Mucosa of rectum (tissue), 2 donors: Measurements from ENCODE around the gene TMEM44.
"Not testable (repeated sequence)": the region's sequence is repeated elsewhere in the genome, so short reads cannot be mapped to it uniquely, and the experiment has no call there.

Experiments
- H3K27ac ChIP-seq, 2 donors: one replicate each; pipeline ENCODE4 v1.7.0; 2013; ENCODE audit warnings: inconsistent platforms in 2 of 2, low read depth in 2 of 2, low read length in 2 of 2
- H3K27me3 ChIP-seq, 2 donors: one replicate each; pipeline ENCODE4 v1.7.0; 2013; ENCODE audit warnings: low read length in 2 of 2; ENCODE audit not compliant: control insufficient read depth in 2 of 2, insufficient read depth in 2 of 2
- H3K36me3 ChIP-seq, 2 donors: one replicate each; pipeline ENCODE4 v1.7.0; 2013; ENCODE audit warnings: low read length in 2 of 2; ENCODE audit not compliant: control insufficient read depth in 2 of 2, insufficient read depth in 2 of 2
- H3K4me1 ChIP-seq, 2 donors: one replicate each; pipeline ENCODE4 v1.7.0; 2013; ENCODE audit warnings: low read length in 2 of 2, mild to moderate bottlenecking in 1 of 2; ENCODE audit not compliant: control insufficient read depth in 2 of 2, insufficient read depth in 2 of 2
- H3K4me3 ChIP-seq, 2 donors: one replicate each; pipeline ENCODE4 v1.7.0; 2013; ENCODE audit warnings: low read length in 2 of 2
- H3K9ac ChIP-seq, 2 donors: one replicate each; pipeline ENCODE4 v1.7.0; 2013; ENCODE audit warnings: low read length in 2 of 2, low read depth in 1 of 2, mild to moderate bottlenecking in 1 of 2
- H3K9me3 ChIP-seq, 2 donors: one replicate each; pipeline ENCODE4 v1.7.0; 2013; ENCODE audit warnings: low read length in 2 of 2; ENCODE audit not compliant: control insufficient read depth in 2 of 2
- donor health status: healthy.
- donor health status: Normal muscosa, but diverticular disease.

The TMEM44 gene

DNA sequence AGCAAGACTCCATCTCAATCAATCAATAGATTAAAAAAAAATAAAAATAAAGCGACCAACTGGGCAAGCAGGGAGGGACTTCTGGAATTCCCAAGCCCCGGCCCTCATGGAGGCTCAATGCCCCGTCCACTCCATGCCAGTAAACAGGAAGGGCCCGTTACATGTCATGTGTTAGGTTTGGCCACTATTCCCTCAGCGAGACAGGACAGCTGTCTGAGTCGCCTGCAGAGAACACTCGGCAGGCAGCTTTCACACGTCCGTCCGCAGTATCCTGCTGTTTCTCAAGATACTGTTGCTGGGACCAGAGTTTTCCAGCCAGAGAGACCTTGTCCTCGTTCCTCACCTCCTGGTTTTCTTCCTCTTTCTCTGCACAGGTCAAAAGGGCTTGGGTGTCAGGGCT, 18.0 kb downstream of the TMEM44 start:
- no peaks in the 10 kb centered on the region for H3K4me1 ChIP-seq
- H3K9ac ChIP-seq: no peak overlapping the region
- H3K27me3 ChIP-seq: no peaks in the 10 kb centered on the region
- no peaks in the 10 kb centered on the region for H3K9me3 ChIP-seq
- H3K4me3 ChIP-seq: no peak overlapping the region
- no peak overlapping the region for H3K27ac ChIP-seq
- peaks cover 7% of the 10 kb centered on the region in 2 donors for H3K36me3 ChIP-seq

DNA sequence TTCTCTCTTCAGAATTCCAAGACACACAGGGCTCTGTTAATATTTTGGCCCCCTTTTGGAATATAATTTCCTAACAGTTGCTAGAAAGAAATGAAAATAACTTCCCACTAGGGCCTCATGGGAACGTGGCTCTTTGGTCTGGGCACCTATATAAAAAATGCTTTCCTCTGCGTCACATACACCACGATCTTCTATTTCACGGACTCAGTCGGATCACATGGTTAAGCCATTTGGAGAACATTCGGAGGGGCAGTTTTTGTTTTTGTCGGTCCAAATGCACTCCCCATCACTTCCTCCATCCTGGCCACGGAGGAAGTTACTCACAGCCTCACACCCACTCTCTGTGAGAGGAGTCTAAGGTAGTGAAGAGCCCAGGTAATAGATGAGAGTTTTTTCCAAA, 21.0 kb downstream of the TMEM44 start:
- H3K9me3 ChIP-seq: no peaks in the 10 kb centered on the region
- no peak overlapping the region for H3K27ac ChIP-seq
- no peak overlapping the region for H3K4me3 ChIP-seq
- no peaks in the 10 kb centered on the region for H3K27me3 ChIP-seq
- peaks cover 9 to 14% of the 10 kb centered on the region in 2 donors for H3K36me3 ChIP-seq
- H3K9ac ChIP-seq: no peak overlapping the region
- H3K4me1 ChIP-seq: no peaks in the 10 kb centered on the region

DNA sequence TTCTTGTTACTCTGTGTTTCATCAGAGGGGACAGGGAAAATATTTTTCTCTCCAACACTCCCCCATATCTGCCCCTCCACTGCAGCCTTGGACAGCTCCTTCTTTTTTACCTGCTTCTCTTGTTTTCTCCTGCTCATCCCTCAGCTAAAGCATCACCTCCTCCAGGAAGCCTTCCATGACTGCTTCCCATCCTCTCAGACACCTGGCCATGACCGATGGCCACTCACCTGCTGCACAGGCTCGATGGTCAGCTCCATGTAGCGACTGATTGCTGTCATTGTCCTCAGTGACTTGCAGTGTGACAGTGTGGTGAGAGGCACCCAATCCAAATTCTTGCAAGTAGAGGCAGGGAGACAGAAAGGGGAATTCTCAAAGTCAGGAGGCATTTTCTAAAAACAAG, 22.5 kb downstream of the TMEM44 start:
- Histone ChIP-seq H3K9ac (no peak overlapping the region), H3K4me3 (no peak overlapping the region), H3K27me3 (no peaks in the 10 kb centered on the region), H3K27ac (no peak overlapping the region), H3K9me3 (no peaks in the 10 kb centered on the region), H3K36me3 (peaks cover 7 to 14% of the 10 kb centered on the region in 2 donors), H3K4me1 (no peaks in the 10 kb centered on the region)

DNA sequence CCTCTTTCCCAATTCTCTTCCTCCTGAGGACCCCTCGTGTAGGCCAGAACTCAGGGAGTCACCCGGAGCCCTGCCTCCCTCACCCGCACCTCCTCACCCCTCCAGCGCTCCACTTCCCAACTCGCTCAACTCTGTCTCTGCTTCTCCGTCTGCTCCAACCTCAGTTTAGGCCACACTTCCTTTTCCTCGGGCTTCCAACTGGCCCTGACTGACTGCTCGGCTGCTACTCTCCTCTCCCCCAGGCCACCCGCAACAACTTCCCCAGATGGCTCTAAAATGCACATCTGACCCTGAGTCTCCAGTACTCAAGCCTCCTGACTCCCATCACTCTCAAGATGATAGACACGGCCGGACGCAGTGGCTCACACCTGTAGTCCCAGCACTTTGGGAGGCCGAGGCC, 23.6 kb downstream of the TMEM44 start:
- Histone ChIP-seq H3K27ac (no peak overlapping the region), H3K36me3 (peaks cover 5 to 13% of the 10 kb centered on the region in 2 donors), H3K4me1 (no peaks in the 10 kb centered on the region), H3K9ac (no peak overlapping the region), H3K4me3 (no peak overlapping the region), H3K27me3 (no peaks in the 10 kb centered on the region), H3K9me3 (no peaks in the 10 kb centered on the region)

DNA sequence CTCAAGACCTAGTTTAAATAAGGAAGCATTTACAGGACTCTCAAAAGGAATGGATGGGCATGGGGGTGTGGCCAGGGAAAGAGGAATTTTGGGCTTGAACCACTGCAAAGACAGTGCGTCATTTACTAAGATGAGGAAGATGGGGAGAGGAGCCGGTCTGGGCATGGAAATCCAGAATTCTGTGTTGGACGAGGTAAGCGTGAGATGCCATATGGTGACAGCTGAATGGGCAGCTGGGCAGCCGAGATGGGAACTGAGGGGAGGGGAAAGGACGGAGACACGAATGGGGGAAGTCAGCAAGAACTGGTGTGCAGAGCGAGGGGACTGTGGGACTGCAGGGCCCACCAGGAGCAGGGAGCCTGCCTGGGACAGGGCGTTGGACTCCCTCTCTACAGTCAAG, 24.2 kb downstream of the TMEM44 start:
- Histone ChIP-seq H3K27ac (no peak overlapping the region), H3K27me3 (no peaks in the 10 kb centered on the region), H3K4me3 (no peak overlapping the region), H3K36me3 (peaks cover 8 to 19% of the 10 kb centered on the region in 2 donors), H3K9me3 (no peaks in the 10 kb centered on the region), H3K9ac (no peak overlapping the region), H3K4me1 (no peaks in the 10 kb centered on the region)

DNA sequence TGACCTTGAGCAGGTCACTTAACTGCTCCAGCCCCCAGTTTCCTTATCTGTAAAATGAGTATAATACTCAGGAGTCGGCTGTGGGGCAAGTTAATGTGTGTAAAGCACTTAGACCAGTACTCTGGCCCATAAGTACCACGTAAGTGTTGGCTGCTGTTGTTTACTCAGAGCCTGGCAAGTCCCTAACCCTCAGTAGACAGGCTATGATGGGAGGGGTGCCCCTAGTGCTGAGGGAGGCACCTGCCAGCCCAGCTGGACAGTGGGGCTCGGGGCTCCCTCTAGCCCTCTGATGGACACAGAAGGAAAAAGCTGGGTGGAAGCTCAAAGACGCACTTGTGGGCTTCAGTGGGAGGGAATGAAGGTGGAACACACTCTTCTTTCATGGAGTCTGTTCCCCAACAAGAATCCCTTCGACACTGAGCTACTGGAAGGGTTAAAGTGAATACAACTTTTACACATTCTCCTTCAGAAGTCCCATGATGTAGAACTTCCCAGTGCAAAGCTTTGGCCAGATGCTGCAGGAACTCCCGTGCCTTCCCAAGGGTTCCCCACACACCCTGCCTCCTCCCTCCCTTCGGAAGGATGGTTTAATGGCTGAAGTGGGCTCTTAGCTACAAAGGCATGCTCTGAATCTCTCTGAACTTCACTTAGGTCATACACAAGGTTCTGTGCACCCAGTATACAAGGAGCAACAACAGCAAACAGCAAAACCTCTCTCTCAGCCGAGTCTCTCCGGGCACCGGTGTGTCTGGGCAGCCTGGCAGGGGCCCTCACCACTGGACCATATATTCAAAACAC, 25.4 kb downstream of the TMEM44 start:
- peaks cover 9 to 23% of the 10 kb centered on the region in 2 donors for H3K36me3 ChIP-seq
- H3K27me3 ChIP-seq: no peaks in the 10 kb centered on the region
- no peaks in the 10 kb centered on the region for H3K4me1 ChIP-seq
- no peak overlapping the region for H3K27ac ChIP-seq
- no peak overlapping the region for H3K9ac ChIP-seq
- no peaks in the 10 kb centered on the region for H3K9me3 ChIP-seq
- no peak overlapping the region for H3K4me3 ChIP-seq

DNA sequence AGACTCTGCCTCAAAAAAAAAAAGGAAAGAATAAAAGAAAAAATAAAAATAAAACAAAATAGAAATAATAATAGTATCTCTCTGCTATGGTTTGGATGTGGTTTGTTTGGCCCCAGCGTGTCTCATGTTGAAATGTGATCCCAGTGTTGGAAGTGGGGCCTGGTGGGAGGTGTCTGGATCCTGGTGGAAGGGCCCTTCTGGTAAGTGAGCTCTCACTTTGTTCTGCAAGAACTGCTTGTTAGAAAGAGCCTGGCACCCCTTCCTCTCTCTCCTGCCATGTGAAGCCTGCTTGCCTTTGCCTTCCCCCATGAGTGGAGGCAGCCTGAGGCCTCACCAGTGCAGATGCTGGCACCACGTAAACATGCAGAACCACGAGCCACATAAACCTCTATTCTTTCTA, 26.3 kb downstream of the TMEM44 start:
- Histone ChIP-seq H3K27me3 (no peaks in the 10 kb centered on the region), H3K36me3 (peaks cover 9 to 27% of the 10 kb centered on the region in 2 donors)

DNA sequence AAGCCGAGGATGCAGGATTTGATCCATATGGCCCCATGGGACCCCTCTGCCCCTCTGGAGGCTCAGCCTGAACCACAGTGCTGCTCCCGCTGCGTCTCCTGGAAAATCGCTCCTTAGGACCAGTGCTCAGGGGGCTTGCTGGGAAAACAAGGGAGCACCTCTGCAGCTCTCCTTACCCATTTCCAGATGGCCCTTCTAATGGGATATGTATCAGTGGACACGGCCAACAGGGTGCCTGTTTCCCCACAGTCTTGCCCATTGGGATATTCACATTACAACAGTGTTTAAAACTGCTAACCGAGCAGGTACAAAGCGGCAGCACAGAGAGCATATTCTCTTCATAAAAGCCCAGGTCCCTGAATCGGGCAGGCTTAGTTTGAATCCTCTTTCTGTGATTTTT, 27.1 kb downstream of the TMEM44 start:
- Histone ChIP-seq H3K27me3 (no peaks in the 10 kb centered on the region), H3K9ac (no peak overlapping the region), H3K9me3 (no peaks in the 10 kb centered on the region), H3K4me3 (no peak overlapping the region), H3K27ac (no peak overlapping the region), H3K36me3 (peaks cover 9 to 30% of the 10 kb centered on the region in 2 donors), H3K4me1 (no peaks in the 10 kb centered on the region)

More for the DNA sequence above, 26.3 kb downstream of the TMEM44 start:
- no peak overlapping the region for H3K4me3 ChIP-seq
- no peaks in the 10 kb centered on the region for H3K4me1 ChIP-seq
- H3K27ac ChIP-seq: no peak overlapping the region
- no peaks in the 10 kb centered on the region for H3K9me3 ChIP-seq
- H3K9ac ChIP-seq: no peak overlapping the region

DNA sequence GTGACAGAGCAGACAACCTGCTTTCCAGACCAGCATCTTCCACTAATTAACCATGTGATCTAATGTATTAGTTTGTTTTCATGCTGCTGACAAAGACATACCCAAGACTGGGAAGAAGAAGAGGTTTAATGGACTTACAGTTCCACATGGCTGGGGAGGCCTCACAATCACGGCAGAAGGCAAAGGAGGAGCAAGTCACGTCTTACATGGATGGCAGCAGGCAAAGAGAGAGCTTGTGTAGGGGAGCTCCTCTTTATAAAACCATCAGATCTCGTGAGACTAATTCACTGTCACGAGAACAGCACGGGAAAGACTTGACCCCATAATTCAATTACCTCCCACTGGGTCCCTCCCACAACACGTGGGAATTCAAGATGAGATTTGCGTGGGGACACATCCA, 27.9 kb downstream of the TMEM44 start:
- H3K4me3 ChIP-seq, H3K4me1 ChIP-seq, H3K27ac ChIP-seq, H3K27me3 ChIP-seq, H3K9ac ChIP-seq, H3K9me3 ChIP-seq: not testable (repeated sequence)
- peaks cover 11 to 27% of the 10 kb centered on the region in 2 donors for H3K36me3 ChIP-seq

DNA sequence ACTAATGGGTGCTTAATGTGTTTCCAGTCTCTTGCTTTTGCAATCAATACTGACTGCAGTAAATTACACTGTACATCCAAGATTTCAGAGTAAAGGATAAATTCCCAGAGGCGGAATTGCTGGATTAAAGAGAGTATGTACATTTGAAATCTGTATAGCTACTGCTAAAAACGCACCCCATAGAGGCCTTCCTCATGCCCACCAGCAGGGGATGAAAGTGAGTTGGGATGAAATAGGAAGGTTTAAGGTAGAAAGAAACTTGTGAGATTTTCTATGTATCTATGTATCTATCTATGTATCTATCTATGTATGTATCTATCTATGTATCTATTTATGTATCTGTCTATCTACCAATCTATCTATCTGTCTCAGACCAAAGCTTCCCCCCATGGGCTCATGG, 28.4 kb downstream of the TMEM44 start:
- peaks cover 11 to 27% of the 10 kb centered on the region in 2 donors for H3K36me3 ChIP-seq
- no peak overlapping the region for H3K27ac ChIP-seq
- H3K4me3 ChIP-seq: no peak overlapping the region
- no peaks in the 10 kb centered on the region for H3K27me3 ChIP-seq
- no peaks in the 10 kb centered on the region for H3K9me3 ChIP-seq
- H3K4me1 ChIP-seq: no peaks in the 10 kb centered on the region
- H3K9ac ChIP-seq: no peak overlapping the region
